H1 (cell line): ENCODE results near the gene IFRD1. TPM values are rescaled to one million over a fixed set of nuclear protein-coding genes. Genes with fewer than 3 reads are reported as not detected.

Source experiments
- CTCF ChIA-PET: fragments of 300-600 bp; sonication (Branson Sonifier 250); formaldehyde crosslinking; loops from one replicate; lab custom pipeline; 2021; ENCODE audit not compliant: partially characterized antibody; lab: Charles Lee
- POLR2A ChIA-PET: fragments of 300-600 bp; sonication (Branson Sonifier 250); formaldehyde crosslinking; loops from one replicate; lab custom pipeline; 2021; ENCODE audit warnings: inconsistent platforms; ENCODE audit not compliant: partially characterized antibody; lab: Charles Lee
- DNase-seq, 2 experiments: peaks; one replicate each; pipeline versions ENCODE4 v3.0.0 to v3.0.0-alpha.2; 2010 to 2022; ENCODE audit warnings: low spot score in 2 of 2, low read depth in 1 of 2, mixed read lengths in 1 of 2
- FAIRE-seq: peaks from 2 replicates; lab custom pipeline; 2011; peaks lifted over from hg19 to GRCh38; lab: Jason Lieb, UNC
- H2AFZ ChIP-seq: 2 replicates; pipeline ENCODE4 v1.8.1; 2012; ENCODE audit warnings: low read length, inconsistent platforms
- H2AK5ac ChIP-seq: 2 replicates; pipeline ENCODE4 v1.6.1; 2013; ENCODE audit warnings: low read depth, low read length
- H2BK120ac ChIP-seq: replicated peaks from 2 replicates; pipeline ENCODE3; 2013; ENCODE audit warnings: low read depth, low read length, inconsistent platforms
- H2BK12ac ChIP-seq: 2 replicates; pipeline ENCODE4 v1.6.1; 2013; ENCODE audit warnings: low read depth, low read length
- H2BK15ac ChIP-seq: 2 replicates; pipeline ENCODE4 v1.6.1; 2013; ENCODE audit warnings: low read length
- H2BK20ac ChIP-seq: 2 replicates; pipeline ENCODE4 v1.6.1; 2013; ENCODE audit warnings: low read length
- H2BK5ac ChIP-seq: 2 replicates; pipeline ENCODE4 v1.6.1; 2013; ENCODE audit warnings: low read depth, low read length
- H3K14ac ChIP-seq: 2 replicates; pipeline ENCODE4 v1.6.1; 2013; ENCODE audit warnings: inconsistent platforms; ENCODE audit not compliant: insufficient read length
- H3K18ac ChIP-seq: 2 replicates; pipeline ENCODE4 v1.6.1; 2013; ENCODE audit warnings: low read length; ENCODE audit errors: extremely low read depth
- H3K23ac ChIP-seq: 2 replicates; pipeline ENCODE4 v1.6.1; 2013; ENCODE audit warnings: inconsistent platforms; ENCODE audit not compliant: insufficient read length
- H3K23me2 ChIP-seq: 2 replicates; pipeline ENCODE4 v1.6.1; 2013; ENCODE audit warnings: low read depth, low read length
- H3K27ac ChIP-seq: 2 replicates; pipeline ENCODE4 v1.6.1; 2011; ENCODE audit warnings: low read depth, low read length, inconsistent platforms
- H3K27me3 ChIP-seq, 4 experiments: replicated peaks in 1 of 4; 1 replicate in 1 of 4; 2 replicates in 3 of 4; pipeline versions ENCODE4 v1.6.1 to v1.8.1; 2011 to 2013; ENCODE audit warnings: low read length in 3 of 4, mild to moderate bottlenecking in 3 of 4, inconsistent platforms in 2 of 4, mixed read lengths in 2 of 4, moderate library complexity in 1 of 4; ENCODE audit not compliant: control insufficient read depth in 3 of 4, insufficient read depth in 3 of 4; ENCODE audit errors: extremely low read depth in 1 of 4
- H3K36me3 ChIP-seq, 4 experiments: 2 replicates each; pipeline versions ENCODE4 v1.6.1 to v1.8.1; 2011 to 2013; ENCODE audit warnings: mild to moderate bottlenecking in 4 of 4, low read length in 3 of 4, moderate library complexity in 2 of 4, control low read depth in 1 of 4, inconsistent platforms in 1 of 4; ENCODE audit not compliant: insufficient read depth in 4 of 4, control insufficient read depth in 2 of 4
- H3K4ac ChIP-seq: replicated peaks from 2 replicates; pipeline ENCODE3; 2013; ENCODE audit warnings: low read length, low read depth, mixed read lengths, inconsistent platforms; ENCODE audit not compliant: insufficient read length
- H3K4me1 ChIP-seq, 4 experiments: replicated peaks in 1 of 4; 1 replicate in 1 of 4; 2 replicates in 3 of 4; pipeline versions ENCODE4 v1.6.1 to v1.8.1; 2011 to 2013; ENCODE audit warnings: low read length in 3 of 4, inconsistent platforms in 2 of 4, mixed read lengths in 1 of 4; ENCODE audit not compliant: insufficient read depth in 4 of 4, control insufficient read depth in 3 of 4
- H3K4me2 ChIP-seq, 2 experiments: 2 replicates each; pipeline versions ENCODE4 v1.6.1 to v1.8.1; 2011 to 2013; ENCODE audit warnings: low read depth in 2 of 2, low read length in 2 of 2, control low read depth in 1 of 2, inconsistent platforms in 1 of 2, mild to moderate bottlenecking in 1 of 2; ENCODE audit not compliant: insufficient read depth in 1 of 2
- H3K4me3 ChIP-seq, 4 experiments: fragments of 200-600, 300-600 bp in 1 of 4; sonication (generic), shearing (Covaris generic), sonication (Bioruptor Twin) in 1 of 4; 2 replicates each; pipeline versions ENCODE4 v1.5.1 to v1.8.1; 2011 to 2016; ENCODE audit warnings: low read length in 4 of 4, low read depth in 3 of 4, control low read depth in 2 of 4, inconsistent platforms in 2 of 4, mild to moderate bottlenecking in 2 of 4, mixed read lengths in 1 of 4, moderate library complexity in 1 of 4; ENCODE audit not compliant: insufficient read depth in 2 of 4; ENCODE audit errors: extremely low read depth in 1 of 4
- H3K56ac ChIP-seq: replicated peaks from 2 replicates; pipeline ENCODE3; 2013; ENCODE audit warnings: low read depth, mild to moderate bottlenecking, mixed read lengths, low read length, inconsistent platforms; ENCODE audit not compliant: insufficient read length
- H3K79me1 ChIP-seq: 2 replicates; pipeline ENCODE4 v1.6.1; 2013; ENCODE audit warnings: low read depth, low read length, control low read depth
- H3K79me2 ChIP-seq, 2 experiments: 2 replicates each; pipeline versions ENCODE4 v1.6.1 to v1.8.1; 2012 to 2013; ENCODE audit warnings: low read length in 2 of 2, mild to moderate bottlenecking in 2 of 2, inconsistent platforms in 1 of 2; ENCODE audit not compliant: insufficient read depth in 2 of 2, control insufficient read depth in 1 of 2
- H3K9ac ChIP-seq, 4 experiments: replicated peaks in 1 of 4; 1 replicate in 1 of 4; 2 replicates in 3 of 4; pipeline versions ENCODE4 v1.6.1 to v1.8.1; 2011 to 2013; ENCODE audit warnings: low read depth in 3 of 4, low read length in 3 of 4, control low read depth in 2 of 4, mild to moderate bottlenecking in 2 of 4, moderate library complexity in 2 of 4, inconsistent platforms in 1 of 4; ENCODE audit errors: extremely low read depth in 1 of 4
- H3K9me3 ChIP-seq, 2 experiments: 2 replicates each; pipeline versions ENCODE4 v1.6.1 to v1.8.1; 2012 to 2013; ENCODE audit warnings: mild to moderate bottlenecking in 2 of 2, moderate library complexity in 2 of 2, control low read depth in 1 of 2, inconsistent platforms in 1 of 2, low read depth in 1 of 2, low read length in 1 of 2, mixed read lengths in 1 of 2; ENCODE audit not compliant: insufficient read depth in 2 of 2
- H4K20me1 ChIP-seq, 2 experiments: replicated peaks in 1 of 2; 2 replicates each; pipeline versions ENCODE3 to v1.8.1; 2011 to 2013; ENCODE audit warnings: inconsistent platforms in 2 of 2, low read length in 2 of 2, mild to moderate bottlenecking in 1 of 2; ENCODE audit not compliant: insufficient read depth in 2 of 2, control insufficient read depth in 1 of 2
- H4K5ac ChIP-seq: 2 replicates; pipeline ENCODE4 v1.6.1; 2013; ENCODE audit warnings: low read length, low read depth, mixed read lengths, inconsistent platforms; ENCODE audit not compliant: insufficient read length
- H4K8ac ChIP-seq: 2 replicates; pipeline ENCODE4 v1.8.0; 2013; ENCODE audit warnings: mild to moderate bottlenecking, moderate library complexity, low read length, inconsistent platforms; ENCODE audit not compliant: insufficient read depth; ENCODE audit errors: extremely low read depth
- H4K91ac ChIP-seq: replicated peaks from 2 replicates; pipeline ENCODE3; 2013; ENCODE audit warnings: low read length, mixed read lengths, inconsistent platforms; ENCODE audit not compliant: insufficient read length
- CTBP2 ChIP-seq: IDR thresholded peaks from 2 replicates; pipeline ENCODE4 v1.7.0; 2011; ENCODE audit warnings: borderline replicate concordance, mild to moderate bottlenecking, moderate library complexity, mixed read lengths, low read length; ENCODE audit not compliant: insufficient read depth, insufficient read length
- EGR1 ChIP-seq: IDR thresholded peaks from 2 replicates; pipeline ENCODE4 v1.6.1; 2011; ENCODE audit warnings: low read depth, low read length, borderline replicate concordance
- JUN ChIP-seq: IDR thresholded peaks from 2 replicates; pipeline ENCODE4 v1.6.1; 2011; ENCODE audit warnings: low read depth, mild to moderate bottlenecking, improper control_type of control experiment, low read length
- JUND ChIP-seq: IDR thresholded peaks from 2 replicates; pipeline ENCODE4 v1.6.1; 2011; ENCODE audit warnings: mild to moderate bottlenecking, improper control_type of control experiment, low read length
- RBBP5 ChIP-seq: IDR thresholded peaks from 2 replicates; pipeline ENCODE4 v1.7.1; 2012; ENCODE audit warnings: low read depth, mild to moderate bottlenecking, inconsistent platforms, low read length, moderate library complexity, borderline replicate concordance
- YY1 ChIP-seq: IDR thresholded peaks from 2 replicates; pipeline ENCODE4 v1.6.1; 2011; ENCODE audit warnings: low read depth, mild to moderate bottlenecking, low read length
- WGBS, 2 experiments: shearing (Covaris generic) in 1 of 2; methylation state at CpG; one replicate each; pipeline versions ENCODE4 v1.1.6 to v1.1.7; 2013 to 2015; ENCODE audit warnings: low lambda C conversion rate in 2 of 2, mixed read lengths in 2 of 2, inconsistent platforms in 1 of 2, low coverage in 1 of 2, missing lambda C conversion rate in 1 of 2; ENCODE audit not compliant: insufficient replicate concordance in 2 of 2, insufficient coverage in 1 of 2, insufficient read length in 1 of 2; ENCODE audit errors: extremely low coverage in 1 of 2, missing lambda C conversion rate in 1 of 2; 5-methylcytosine and 5-hydroxymethylcytosine counted together
- polyA plus RNA-seq, 7 experiments: library from polyadenylated mRNA; depleted of rRNA in 3 of 7; stranded (reverse) in 5 of 7; unstranded in 2 of 7; fragments of >200 nt in 5 of 7; fragments of 200-250 nt in 2 of 7; gene quantifications; 1 replicate in 5 of 7; 2 replicates in 1 of 7; 4 replicates in 1 of 7; pipeline versions ENCODE4 v1.2.1 to v1.2.3, GENCODE V29; 2011 to 2013; ENCODE audit warnings: missing spikeins in 2 of 7, mixed read lengths in 2 of 7
- total RNA-seq: library from RNA; stranded (reverse); fragmentation: NEBNext Ultra II Directional; extraction: Animal tissue kit (Norgen Biotek cat#: 25700); gene quantifications from 2 replicates; pipeline ENCODE4 v1.2.1, GENCODE V29; 2021

The IFRD1 gene
- total and polyA plus RNA-seq, 2 of the 8 experiments (the other 6 are each of a cell fraction or from before 2014, with no cell fraction given), result 23.0 to 50.4 TPM

- no peak overlapping the region for H2AFZ ChIP-seq
- H3K23me2 ChIP-seq, result no peaks in the 10 kb centered on the region; the same call in 1 of the 2 replicates
- CTCF ChIA-PET, result interaction anchor here (0.6 to 1.5 kb wide), 6 partner anchors 8 to 909 kb away, joined by 3 to 6 read pairs (median 4); no protein-coding TSS in a partner anchor
- no peak overlapping the region for H4K91ac ChIP-seq
- H3K18ac ChIP-seq, result no peak overlapping the region
- H4K5ac ChIP-seq, result no peak overlapping the region
- no peaks in the 10 kb centered on the region for H3K4me1 ChIP-seq
- H3K27me3 ChIP-seq, result no peaks in the 10 kb centered on the region
- H3K36me3 ChIP-seq, result no peaks in the 10 kb centered on the region
- POLR2A ChIA-PET, result no interaction called here
- H2AK5ac ChIP-seq, result no peak overlapping the region
- no peak overlapping the region for H3K14ac ChIP-seq
- no peak overlapping the region for H2BK20ac ChIP-seq
- no peak overlapping the region for H3K4me2 ChIP-seq
- no peaks in the 10 kb centered on the region for H3K79me2 ChIP-seq
- H2BK5ac ChIP-seq, result no peak overlapping the region
- H3K27ac ChIP-seq, result no peak overlapping the region
- no peak overlapping the region for H2BK120ac ChIP-seq
- H3K79me1 ChIP-seq, result no peaks in the 10 kb centered on the region
- WGBS, 2 experiments, result 80% methylated on average over 3 of the region's 3 CpGs; no CpG with 5 or more reads in 1 of the 2 experiments
- no peaks in the 10 kb centered on the region for H3K9me3 ChIP-seq
- no peak for DNase-seq
- no peak overlapping the region for H4K8ac ChIP-seq
- no peak overlapping the region for H3K56ac ChIP-seq
- H3K4ac ChIP-seq, result no peak overlapping the region
- H2BK12ac ChIP-seq, result no peak overlapping the region
- FAIRE-seq, result no peak
- TF ChIP-seq EGR1 (no peak), JUN (no peak), JUND (no peak), YY1 (no peak), CTBP2 (no peak), RBBP5 (no peak)
- H4K20me1 ChIP-seq, result no peaks in the 10 kb centered on the region
- H3K9ac ChIP-seq, result no peak overlapping the region
- H3K23ac ChIP-seq, result no peak overlapping the region
- H2BK15ac ChIP-seq, result no peak overlapping the region
- H3K4me3 ChIP-seq, result no peak overlapping the region
Measured at GRCh38 chr7:112517487-112517886, 67.2 kb downstream of the IFRD1 start.
